ENCODE results near the gene PGLYRP1.

Gene PGLYRP1

DNA sequence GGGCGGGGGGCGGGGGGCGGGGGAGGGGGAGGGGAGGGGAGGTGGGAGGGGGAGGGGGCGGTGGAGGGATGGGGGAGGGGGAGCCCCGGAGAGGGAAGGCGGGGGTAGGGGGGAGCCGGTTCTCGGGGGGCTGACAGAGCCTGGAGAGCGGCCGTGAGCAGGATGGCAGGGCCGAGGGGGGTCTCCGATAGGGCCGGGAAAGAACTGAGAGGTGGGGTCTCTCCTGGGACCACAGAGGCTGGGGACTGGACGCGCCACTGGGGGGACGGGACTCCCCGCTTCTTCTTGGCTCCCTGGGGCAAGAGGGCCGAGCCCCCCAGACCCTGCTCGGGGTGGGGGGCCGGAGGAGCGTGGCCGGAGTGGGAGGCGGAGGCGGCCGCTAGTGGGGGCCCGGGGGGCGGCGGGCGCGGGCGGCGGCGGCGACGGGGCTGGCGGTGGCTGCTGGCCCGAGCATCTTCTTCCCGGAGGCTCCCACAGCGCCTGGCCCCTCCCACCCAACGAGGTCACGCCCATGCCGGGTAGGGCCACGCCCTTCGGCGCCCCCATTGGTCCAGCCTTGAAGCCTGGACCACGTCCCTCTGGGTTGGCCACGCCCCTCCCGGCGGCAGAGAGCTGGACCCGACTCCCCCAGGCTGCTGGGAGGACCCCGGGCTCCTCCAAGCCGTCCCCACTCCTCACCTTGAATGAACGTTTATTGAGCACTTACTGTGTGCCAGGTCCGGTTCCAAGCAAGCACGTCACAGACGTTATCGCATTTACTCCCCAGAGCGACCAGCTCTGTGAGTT, 49.1 kb downstream of the PGLYRP1 start, which contains the start of gene NOVA2:
NOVA2 (minus strand) TSS at position 313 of the 786 bp plus-strand sequence. CDS start 514 bp downstream, outside the sequence.
- TF ChIP-seq, protein P1, sequence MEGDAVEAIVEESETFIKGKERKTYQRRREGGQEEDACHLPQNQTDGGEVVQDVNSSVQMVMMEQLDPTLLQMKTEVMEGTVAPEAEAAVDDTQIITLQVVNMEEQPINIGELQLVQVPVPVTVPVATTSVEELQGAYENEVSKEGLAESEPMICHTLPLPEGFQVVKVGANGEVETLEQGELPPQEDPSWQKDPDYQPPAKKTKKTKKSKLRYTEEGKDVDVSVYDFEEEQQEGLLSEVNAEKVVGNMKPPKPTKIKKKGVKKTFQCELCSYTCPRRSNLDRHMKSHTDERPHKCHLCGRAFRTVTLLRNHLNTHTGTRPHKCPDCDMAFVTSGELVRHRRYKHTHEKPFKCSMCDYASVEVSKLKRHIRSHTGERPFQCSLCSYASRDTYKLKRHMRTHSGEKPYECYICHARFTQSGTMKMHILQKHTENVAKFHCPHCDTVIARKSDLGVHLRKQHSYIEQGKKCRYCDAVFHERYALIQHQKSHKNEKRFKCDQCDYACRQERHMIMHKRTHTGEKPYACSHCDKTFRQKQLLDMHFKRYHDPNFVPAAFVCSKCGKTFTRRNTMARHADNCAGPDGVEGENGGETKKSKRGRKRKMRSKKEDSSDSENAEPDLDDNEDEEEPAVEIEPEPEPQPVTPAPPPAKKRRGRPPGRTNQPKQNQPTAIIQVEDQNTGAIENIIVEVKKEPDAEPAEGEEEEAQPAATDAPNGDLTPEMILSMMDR (IDR thresholded peaks at IDR 0.05; ENCODE audit: low read depth, low read length) = no peak
- no peak within 1 kb of the TSS for H3K4me3 ChIP-seq (ENCODE audit: low read depth, low read length)

DNA sequence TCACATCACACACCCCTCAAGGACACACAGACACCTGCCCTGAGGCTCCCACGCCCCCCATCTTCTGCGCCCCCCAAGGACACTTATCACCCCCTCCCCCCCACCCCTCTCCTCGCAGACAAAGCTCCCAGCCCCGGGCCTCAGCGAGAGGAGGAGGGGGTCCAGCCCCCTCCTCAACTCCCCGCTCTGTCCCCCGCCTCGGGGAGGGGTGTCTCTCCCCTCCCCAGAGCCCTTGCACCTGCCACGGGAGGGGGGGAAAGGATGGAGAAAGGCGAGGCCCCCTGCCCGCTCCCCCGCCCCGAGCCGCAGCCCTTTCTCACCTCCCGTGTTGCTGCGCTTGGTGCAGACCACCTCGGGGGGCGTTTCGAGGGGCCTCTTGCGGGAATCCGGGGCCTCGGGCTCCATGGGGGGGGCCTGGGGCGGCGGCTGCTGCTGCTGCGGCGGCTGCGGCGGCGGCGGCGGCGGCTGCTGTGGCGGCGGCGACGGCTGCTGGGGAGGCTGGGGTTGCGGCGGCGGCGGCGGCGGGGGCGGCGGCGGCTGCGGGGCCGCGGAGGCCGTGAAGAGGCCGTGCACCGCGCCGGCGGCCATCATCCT, 49.8 kb downstream of the PGLYRP1 start:
- TF ChIP-seq, protein P1 (IDR thresholded peaks at IDR 0.05; ENCODE audit: low read depth, low read length) = no peak

DNA sequence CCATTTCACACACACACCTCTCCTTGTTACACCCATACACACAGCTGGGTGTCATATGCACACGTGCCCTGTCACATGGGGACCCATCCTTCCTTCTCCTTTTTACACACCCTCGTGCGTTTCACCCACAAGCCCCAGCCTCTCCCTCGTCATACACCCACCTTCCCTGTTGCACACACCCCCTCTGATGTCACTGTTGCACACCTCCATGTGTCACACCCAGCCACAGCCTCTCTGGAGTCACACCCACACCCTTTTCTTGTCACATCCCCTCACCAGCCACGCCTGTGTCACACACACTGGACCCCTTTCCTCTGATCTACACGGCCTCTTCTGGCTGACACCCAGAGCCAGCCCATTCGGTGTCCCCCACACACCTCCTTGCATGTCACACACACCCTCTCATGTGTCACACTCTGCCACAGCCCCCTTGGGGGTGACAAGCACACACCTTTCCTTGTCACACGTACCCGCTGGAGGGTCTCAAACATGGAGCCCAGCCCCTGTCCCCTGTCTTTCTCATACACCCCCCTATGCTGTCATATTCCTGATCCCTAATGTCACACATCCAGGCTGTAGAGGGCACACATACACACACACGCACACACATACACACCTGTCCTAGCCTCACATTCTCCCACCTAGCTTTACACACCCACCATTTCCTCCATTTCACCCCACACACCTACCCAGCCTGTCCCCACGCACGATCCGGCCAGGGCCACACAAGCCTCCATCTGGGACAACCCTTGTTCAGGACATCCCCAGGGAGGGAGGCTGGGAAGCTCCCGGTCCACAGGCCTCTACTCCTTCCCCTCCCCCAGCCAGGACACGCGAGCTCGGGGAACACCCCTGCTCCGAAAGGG, 50.5 kb downstream of the PGLYRP1 start:
- TF ChIP-seq, protein P1 (IDR thresholded peaks at IDR 0.05; ENCODE audit: low read depth, low read length) = no peak
- no peak overlapping the region for H3K4me3 ChIP-seq (ENCODE audit: low read depth, low read length)

More for the DNA sequence above, 49.8 kb downstream of the PGLYRP1 start:
- no peak overlapping the region for H3K4me3 ChIP-seq (ENCODE audit: low read depth, low read length)

DNA sequence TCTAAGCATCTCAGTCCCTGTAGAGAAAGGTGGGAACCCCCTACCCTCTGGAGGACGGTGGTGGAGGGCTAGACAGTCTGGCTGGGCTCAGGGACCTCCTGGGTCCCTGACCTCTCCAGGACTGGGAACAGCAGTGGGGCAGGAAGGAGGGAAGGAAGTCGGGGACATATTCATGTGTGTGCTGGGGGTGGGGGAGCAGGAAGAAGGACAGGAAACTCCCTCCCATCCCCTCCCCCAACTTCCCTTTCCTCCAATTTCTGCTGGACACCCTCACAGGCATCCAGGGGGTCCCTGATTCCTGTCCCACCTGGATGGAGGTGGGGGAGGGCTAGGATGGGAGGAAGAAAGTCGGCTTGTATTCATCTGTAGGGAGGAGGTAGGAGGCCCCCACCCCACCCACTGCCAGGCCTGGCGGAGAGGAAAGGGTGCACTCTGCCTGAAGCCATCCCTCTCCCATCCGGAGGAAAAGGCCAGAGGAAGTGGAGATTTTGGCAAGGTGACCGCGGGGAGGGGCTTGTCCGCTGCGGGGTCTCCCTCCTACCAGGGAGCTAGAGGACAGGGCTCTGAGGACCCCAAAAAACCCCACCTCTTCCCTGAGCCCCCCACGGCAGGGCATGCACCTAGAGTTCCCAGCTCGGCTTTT, 51.5 kb downstream of the PGLYRP1 start:
- H3K4me3 ChIP-seq (ENCODE audit: low read depth, low read length) = no peak overlapping the region
- TF ChIP-seq, protein P1 (IDR thresholded peaks at IDR 0.05; ENCODE audit: low read depth, low read length) = no peak

DNA sequence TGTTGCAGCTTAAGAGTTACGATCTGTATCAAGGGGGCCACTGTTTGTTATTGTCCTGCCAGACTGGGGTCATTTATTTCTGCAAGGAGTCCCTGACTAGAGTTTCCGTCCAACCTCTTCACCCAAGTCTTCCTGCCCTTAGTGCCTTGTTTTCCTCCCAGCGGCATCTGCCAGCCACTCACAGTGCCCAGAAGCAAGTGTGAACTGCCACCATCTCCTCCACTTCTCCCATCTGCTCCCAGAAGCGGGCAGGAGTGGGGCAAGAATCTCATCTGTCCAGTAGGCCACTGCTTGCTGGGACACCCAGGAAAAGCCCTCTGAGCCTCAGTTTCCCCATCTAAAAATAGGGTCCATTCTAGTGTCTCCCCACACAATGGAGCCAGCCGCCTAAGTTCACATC, 53.2 kb downstream of the PGLYRP1 start:
- no peak overlapping the region for H3K4me3 ChIP-seq (ENCODE audit: low read depth, low read length)
- TF ChIP-seq, protein P1 (IDR thresholded peaks at IDR 0.05; ENCODE audit: low read depth, low read length) = no peak

All from WI38 (cell line).